ENCODE measurements around the gene KANSL1.

KANSL1 gene

DNA sequence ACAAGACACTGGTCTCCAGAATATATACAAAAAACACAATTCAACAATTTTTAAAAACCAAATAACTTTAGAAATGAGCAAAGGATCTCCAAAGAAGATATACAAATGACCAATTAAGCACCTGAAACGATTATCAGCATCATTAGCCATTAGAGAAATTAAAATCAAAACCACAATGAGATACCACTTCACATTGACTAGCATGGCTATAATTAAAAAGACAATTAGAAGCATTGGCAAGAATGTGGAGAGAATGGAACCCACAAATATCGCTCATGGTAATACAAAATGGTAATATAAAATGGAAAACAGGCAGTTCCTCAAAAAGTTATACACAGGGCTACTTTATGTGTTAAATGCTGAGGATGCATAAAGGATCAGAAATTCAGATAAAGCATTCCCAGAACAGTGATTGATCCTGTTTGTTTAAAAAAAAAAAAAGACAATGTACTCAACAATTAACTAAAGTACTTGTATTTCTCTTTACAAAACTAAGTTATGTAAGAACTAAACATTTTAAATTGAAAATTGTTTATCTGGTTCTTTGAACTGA is 52.5 kb downstream of the KANSL1 start:
- no peak for DNase-seq (ENCODE audit: low spot score)

DNA sequence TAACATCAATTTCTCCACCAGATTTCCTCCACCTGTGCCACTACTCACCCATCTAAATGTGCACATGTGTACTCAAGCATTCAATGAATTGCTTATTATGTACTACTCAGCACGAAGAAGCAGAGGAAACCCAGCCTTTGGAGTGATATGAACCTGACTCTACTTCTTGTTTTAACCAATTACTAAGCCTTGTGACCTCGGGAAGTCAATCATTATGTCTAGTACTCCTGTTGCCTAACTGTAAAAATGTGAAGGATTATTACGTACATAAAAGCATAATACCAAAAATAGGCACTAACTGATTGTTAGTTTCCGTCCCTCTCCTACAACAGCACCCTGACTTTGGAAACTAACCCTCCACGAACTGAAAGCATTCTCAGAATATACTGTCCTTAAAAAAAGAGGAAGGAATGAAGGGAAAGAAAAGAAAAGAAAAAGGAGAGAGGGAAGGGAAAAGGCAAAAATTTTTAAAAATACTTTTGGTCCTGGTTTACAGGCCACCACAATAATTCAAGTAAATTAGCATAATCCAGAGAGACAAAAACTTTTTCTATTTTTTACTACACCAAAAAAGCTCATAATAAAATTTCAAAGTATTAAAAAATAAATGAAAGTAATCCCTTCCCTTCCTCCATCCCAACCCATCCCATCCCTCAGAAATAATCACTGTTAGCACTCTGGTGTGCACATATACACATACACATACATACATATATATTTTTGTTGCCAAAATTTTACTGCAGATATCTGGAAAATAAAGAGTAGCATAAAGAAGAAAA is 53.6 kb downstream of the KANSL1 start:
- no peak for DNase-seq (ENCODE audit: low spot score)

- no peak for DNase-seq (ENCODE audit: low spot score)
Measured at GRCh38 chr17:46138473-46138872, 54.8 kb downstream of the KANSL1 start.

GRCh38 chr17:46136820-46137219 is 56.4 kb downstream of the KANSL1 start:
- DNase-seq (ENCODE audit: low spot score), result peak; percentile 52

DNA sequence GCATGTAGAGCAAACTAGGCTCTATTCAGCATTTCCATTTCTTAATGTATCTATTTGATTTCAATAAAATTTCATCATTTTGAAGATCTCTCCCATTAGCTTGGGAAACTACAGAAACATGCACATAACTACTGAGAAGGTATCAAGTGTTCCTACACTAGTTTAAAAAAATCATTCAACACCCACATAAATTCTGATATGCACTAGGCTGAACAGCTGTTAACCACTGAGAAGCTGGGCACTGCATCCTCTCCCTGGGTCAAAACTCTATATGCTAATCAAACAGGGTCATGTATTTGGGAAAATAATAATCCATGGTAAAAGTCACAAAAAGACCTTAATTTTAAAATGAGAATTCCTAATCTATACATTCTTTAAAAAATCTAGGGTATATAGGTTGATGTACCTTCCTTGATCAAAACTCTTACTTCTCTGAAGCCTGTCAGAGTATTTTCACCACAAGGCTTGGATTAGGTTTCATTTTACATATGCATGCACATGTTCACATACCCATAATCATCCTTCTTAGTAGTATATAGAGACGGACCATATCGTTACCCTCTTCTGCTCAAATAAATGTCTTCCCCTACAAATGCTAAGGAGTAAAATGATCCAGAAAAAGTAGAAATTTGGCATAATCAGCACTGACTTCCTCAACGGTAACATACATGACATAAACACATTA is 57.2 kb downstream of the KANSL1 start:
- no peak for DNase-seq (ENCODE audit: low spot score)

GRCh38 chr17:46135126-46135812 is 58.0 kb downstream of the KANSL1 start:
- no peak for DNase-seq (ENCODE audit: low spot score)

DNA sequence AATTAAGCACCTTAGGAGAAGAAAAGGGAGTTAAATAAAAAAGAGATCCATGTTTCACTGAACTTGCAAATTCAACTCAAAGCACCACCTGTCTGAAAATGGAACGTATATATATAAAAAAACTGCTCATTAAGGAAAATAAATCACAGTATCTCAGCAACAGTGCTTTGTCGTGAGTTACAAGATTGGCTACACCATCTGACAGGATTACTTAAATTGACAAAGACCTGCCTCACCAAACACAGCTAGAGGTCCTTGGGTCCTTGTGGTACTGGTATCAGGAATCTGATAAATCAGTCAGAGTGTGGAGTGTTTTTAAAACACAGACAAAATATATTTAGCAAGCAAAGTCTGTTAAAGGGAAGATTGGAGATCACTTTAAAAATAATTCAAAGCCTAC is 63.9 kb downstream of the KANSL1 start:
- no peak for DNase-seq (ENCODE audit: low spot score)

DNA sequence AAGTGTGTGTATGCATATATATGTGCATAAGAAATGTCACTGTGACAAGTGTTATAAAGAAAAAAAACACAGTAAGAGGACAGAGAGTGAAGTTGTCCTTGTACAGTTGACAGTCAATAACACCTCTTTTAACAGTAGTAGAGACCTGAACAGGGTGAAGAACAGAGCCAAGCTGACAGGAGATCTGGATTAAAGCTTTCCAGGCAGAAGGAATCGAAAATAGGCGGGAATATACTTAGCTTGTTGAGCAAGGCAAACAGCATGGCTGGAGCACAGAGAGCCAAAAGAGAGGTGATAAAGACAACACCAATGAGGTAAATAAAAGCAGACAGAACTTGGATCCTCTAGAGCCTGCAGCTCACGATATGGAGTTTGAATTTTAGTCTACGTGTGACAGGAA is 64.8 kb downstream of the KANSL1 start:
- DNase-seq (ENCODE audit: low spot score), result no peak

GRCh38 chr17:46127524-46127923 is 65.7 kb downstream of the KANSL1 start:
- no peak for DNase-seq (ENCODE audit: low spot score)

DNA sequence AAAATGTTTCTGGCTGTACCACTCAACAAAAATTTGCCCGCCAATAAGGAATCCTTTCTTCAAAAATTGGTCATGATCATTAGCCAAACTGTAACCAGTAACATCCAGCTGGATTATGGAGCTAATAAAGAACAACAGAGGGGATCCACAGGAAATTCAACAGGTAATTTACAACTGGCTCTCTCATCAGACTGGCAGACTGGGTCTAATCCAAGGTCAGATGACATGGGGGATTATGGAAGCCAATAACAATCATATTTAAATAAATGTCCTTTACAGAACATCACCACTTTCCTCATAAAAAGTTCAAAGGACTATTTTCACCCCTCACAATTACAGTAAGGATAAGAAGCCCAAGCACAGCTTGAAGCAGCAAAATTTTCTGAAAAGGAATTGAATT is 66.4 kb downstream of the KANSL1 start:
- no peak for DNase-seq (ENCODE audit: low spot score)

- no peak for DNase-seq (ENCODE audit: low spot score)
Measured at GRCh38 chr17:46125831-46126230, 67.4 kb downstream of the KANSL1 start.

GRCh38 chr17:46124695-46125592 is 68.3 kb downstream of the KANSL1 start:
- DNase-seq (ENCODE audit: low spot score), result no peak

GRCh38 chr17:46123607-46124006 is 69.6 kb downstream of the KANSL1 start:
- DNase-seq (ENCODE audit: low spot score), result no peak

- DNase-seq (ENCODE audit: low spot score), result no peak
Measured at GRCh38 chr17:46122486-46122871, 70.8 kb downstream of the KANSL1 start.

DNA sequence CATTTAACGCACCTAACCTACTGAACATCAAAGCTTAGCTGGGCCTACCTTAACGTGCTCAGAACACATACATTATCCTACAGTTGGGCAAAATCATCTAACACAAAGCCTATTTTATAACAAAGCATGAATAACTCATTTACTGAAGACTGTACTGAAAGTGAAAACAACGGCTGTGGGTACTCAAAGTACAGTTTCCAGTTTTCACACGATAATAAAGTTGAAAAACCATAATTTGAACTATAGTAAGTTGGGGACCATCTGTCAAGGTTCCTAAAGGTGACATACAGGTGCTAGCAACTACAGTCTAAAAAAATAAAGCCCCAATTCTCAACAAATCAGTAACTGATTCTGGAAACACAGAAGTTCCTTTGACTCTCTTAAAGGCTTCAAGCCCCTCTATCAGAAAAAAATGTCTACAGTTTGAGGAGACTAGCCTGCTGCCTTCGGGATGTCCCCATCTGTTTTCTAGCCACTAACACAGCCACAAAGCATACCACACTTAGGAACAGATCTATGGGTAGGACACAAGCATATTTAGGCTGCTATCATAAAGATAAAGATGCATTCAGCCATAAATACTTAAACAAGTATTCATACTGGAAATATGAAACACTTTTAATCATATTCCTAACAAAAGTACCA is 71.3 kb downstream of the KANSL1 start:
- no peak for DNase-seq (ENCODE audit: low spot score)

DNA sequence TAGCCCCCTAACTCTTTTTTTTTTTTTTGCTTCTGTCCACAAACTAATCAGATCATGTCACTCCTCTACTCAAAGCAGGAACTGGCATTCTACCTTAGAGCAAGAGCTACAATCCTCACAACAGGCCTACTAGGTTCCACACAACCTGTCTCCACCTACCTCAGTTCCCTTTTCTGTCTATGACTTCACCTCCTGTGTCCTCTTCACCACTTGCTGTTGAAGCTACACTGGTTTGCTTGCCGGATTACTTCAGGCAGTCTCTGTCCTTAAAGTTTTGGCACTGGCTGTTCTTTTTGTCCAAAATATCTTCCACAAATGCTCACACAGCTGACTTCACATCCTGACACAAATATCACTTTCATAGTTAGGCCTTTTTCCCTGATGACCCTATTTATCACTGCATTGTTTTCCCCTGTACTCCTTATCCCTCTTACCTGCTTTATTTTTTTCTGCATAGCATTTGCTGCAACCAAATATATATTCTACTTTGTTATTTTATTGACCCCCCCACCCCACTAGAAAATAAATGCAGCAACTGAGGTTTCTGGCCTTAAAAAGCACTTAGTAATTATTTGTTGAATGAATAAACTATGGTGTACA is 72.0 kb downstream of the KANSL1 start:
- no peak for DNase-seq (ENCODE audit: low spot score)

GRCh38 chr17:46120537-46120936 is 72.7 kb downstream of the KANSL1 start:
- no peak for DNase-seq (ENCODE audit: low spot score)

DNA sequence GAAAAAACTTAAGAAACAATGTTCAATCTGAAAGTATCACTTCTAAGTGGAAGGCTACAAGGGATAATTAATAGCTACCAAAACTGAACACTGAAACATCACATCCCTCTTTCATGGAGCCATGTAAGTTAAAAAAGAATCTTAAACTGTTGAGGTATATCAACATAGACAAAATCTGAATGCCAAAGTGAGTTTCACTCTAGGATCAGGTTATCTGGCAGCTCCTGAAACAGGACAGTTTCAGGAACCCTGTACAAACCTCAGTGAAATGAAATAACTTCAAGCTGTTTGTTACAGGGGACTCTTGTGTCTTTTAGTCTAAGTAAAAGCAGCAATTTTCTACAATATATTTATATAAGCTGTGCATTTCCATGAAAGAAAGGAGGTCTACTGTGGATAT is 73.2 kb downstream of the KANSL1 start:
- no peak for DNase-seq (ENCODE audit: low spot score)

- no peak for DNase-seq (ENCODE audit: low spot score)
Measured at GRCh38 chr17:46118964-46119363, 74.3 kb downstream of the KANSL1 start.

DNA sequence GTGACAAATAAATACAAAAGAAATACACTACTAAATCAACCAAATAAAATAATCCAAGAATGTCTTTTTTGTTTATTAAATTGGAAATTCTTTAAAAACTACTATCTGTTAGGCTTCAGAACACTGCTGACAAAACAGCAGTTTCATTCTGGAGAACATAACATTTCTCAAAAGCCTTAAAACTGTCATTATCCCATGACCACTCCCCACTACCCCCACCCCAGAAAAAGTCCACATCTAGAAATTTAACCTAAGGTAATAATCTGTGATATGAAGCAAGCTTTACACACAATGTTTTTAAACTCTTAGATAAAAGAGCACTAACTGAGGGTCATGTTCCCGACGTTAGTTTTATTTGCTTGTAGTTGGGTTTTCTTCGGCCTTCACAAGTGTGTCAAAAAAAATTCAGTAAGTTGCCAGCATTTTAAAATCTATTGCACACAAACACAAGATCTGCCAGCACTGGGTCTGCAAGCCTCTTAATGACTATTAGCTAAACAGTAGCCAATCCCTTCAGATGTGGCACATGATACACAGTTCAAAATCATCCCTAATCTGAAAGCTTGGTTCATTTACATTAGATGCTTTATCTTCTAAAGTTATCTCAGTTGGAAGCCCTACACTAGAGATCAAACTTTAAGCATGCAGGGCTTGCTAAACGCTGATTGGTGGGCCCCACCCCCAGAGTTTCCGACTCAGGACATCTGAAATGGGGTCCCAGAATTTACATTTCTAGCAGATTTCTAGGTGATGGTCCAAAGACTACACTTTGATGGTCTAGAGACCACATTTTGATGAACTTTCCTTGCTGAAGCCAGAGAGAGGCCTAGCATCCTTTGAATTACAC is 75.2 kb downstream of the KANSL1 start:
- DNase-seq (ENCODE audit: low spot score), result no peak
